Panc1 (cell line): ENCODE measurements around the gene OR10D3. TPM values are rescaled to one million over a fixed set of nuclear protein-coding genes. Genes with fewer than 3 reads are reported as not detected.
A peak's percentile ranks its signal among the peaks of the same experiment; 100 is the strongest.

Experiments used
- ATAC-seq: fragments of 200-7000 bp; cut with Tn5 transposase; 2 replicates; pipeline ENCODE4 v1.9.1; 2020; ENCODE audit warnings: mild to moderate bottlenecking, moderate library complexity
- BruUV-seq: library from RNA; stranded (reverse); fragments of 400-500 nt; replicated peaks from 2 replicates; lab custom pipeline; 2021; lab: Mats Ljungman, UMichigan
- CTCF ChIA-PET: fragments of 300-600 bp; sonication (Branson Sonifier 250); formaldehyde crosslinking; loops from one replicate; lab custom pipeline; 2022; ENCODE audit warnings: antibody characterized with exemption; lab: Charles Lee
- POLR2A ChIA-PET: fragments of 300-600 bp; sonication (Branson Sonifier 250); formaldehyde crosslinking; loops from one replicate; lab custom pipeline; 2022; ENCODE audit warnings: antibody characterized with exemption; lab: Charles Lee
- DNase-seq: peaks from one replicate; pipeline ENCODE4 v3.0.0-alpha.2; 2010; ENCODE audit warnings: low read depth, low spot score
- H3K27ac ChIP-seq: 2 replicates; pipeline ENCODE4 v1.5.1; 2011; ENCODE audit warnings: mild to moderate bottlenecking, low read length, inconsistent platforms
- H3K27me3 ChIP-seq: fragments of 200-500 bp; sonication (Bioruptor generic); 2 replicates; pipeline ENCODE4 v1.6.0; 2014; ENCODE audit warnings: low read length, inconsistent platforms; ENCODE audit not compliant: control insufficient read depth, insufficient read depth
- H3K36me3 ChIP-seq: fragments of 200-500 bp; sonication (Bioruptor generic); 2 replicates; pipeline ENCODE4 v1.5.1; 2014; ENCODE audit warnings: inconsistent platforms, mild to moderate bottlenecking, low read length, moderate library complexity; ENCODE audit not compliant: control insufficient read depth, insufficient read depth
- H3K4me1 ChIP-seq: 2 replicates; pipeline ENCODE4 v1.5.1; 2011; ENCODE audit warnings: inconsistent platforms, mild to moderate bottlenecking, low read length, moderate library complexity; ENCODE audit not compliant: control insufficient read depth, insufficient read depth
- H3K4me3 ChIP-seq, 2 experiments: 2 replicates each; pipeline ENCODE4 v1.5.1; 2011 to 2012; ENCODE audit warnings: low read depth in 2 of 2, low read length in 2 of 2, mild to moderate bottlenecking in 2 of 2, inconsistent platforms in 1 of 2, moderate library complexity in 1 of 2
- H3K9me3 ChIP-seq: fragments of 200-500 bp; sonication (Bioruptor generic); 2 replicates; pipeline ENCODE4 v1.5.1; 2014; ENCODE audit warnings: low read depth, mild to moderate bottlenecking, inconsistent platforms, low read length, moderate library complexity; ENCODE audit not compliant: control insufficient read depth, insufficient read depth
- CTCF ChIP-seq: fragments of 450-650 bp; IDR thresholded peaks from 2 replicates; pipeline ENCODE4 v1.5.1; 2017; ENCODE audit warnings: mild to moderate bottlenecking
- POLR2AphosphoS5 ChIP-seq: IDR thresholded peaks from 2 replicates; pipeline ENCODE4 v1.6.1; 2012; ENCODE audit warnings: mild to moderate bottlenecking, low read depth, low read length, moderate library complexity
- REST ChIP-seq, 2 experiments: IDR thresholded peaks; 2 replicates each; pipeline ENCODE4 v1.6.1; 2011 to 2012; ENCODE audit warnings: low read depth in 2 of 2, control low read depth in 1 of 2, low read length in 1 of 2, mild to moderate bottlenecking in 1 of 2, moderate library complexity in 1 of 2; ENCODE audit not compliant: insufficient read depth in 1 of 2
- SIN3A ChIP-seq: IDR thresholded peaks from 2 replicates; pipeline ENCODE4 v1.6.1; 2012; ENCODE audit warnings: low read depth, mild to moderate bottlenecking, low read length, moderate library complexity, borderline replicate concordance; ENCODE audit not compliant: insufficient read depth
- TCF7L2 ChIP-seq: IDR thresholded peaks from 2 replicates; pipeline ENCODE4 v1.6.1; 2011; ENCODE audit warnings: mild to moderate bottlenecking, low read depth, low read length, inconsistent platforms
- in situ Hi-C: cut with HindIII; loops from 2 replicates; pipeline ENCODE4 v1.10.0; 2016; ENCODE audit warnings: low sequenced_read_pairs, low pct_unique_long_range_greater_than_20kb
- intact Hi-C: fragments of 100-400 bp; cut with micrococcal nuclease; formaldehyde crosslinking; loops from one replicate; pipeline ENCODE4 v1.10.0; 2022; ENCODE audit not compliant: unreplicated experiment
- total RNA-seq: library from RNA; stranded (reverse); gene quantifications from one replicate; pipeline ENCODE4 v1.2.1, GENCODE V29; 2021; ENCODE audit not compliant: unreplicated experiment

OR10D3 gene
- total RNA-seq, 1 experiment from 2014 or later = not detected

DNA sequence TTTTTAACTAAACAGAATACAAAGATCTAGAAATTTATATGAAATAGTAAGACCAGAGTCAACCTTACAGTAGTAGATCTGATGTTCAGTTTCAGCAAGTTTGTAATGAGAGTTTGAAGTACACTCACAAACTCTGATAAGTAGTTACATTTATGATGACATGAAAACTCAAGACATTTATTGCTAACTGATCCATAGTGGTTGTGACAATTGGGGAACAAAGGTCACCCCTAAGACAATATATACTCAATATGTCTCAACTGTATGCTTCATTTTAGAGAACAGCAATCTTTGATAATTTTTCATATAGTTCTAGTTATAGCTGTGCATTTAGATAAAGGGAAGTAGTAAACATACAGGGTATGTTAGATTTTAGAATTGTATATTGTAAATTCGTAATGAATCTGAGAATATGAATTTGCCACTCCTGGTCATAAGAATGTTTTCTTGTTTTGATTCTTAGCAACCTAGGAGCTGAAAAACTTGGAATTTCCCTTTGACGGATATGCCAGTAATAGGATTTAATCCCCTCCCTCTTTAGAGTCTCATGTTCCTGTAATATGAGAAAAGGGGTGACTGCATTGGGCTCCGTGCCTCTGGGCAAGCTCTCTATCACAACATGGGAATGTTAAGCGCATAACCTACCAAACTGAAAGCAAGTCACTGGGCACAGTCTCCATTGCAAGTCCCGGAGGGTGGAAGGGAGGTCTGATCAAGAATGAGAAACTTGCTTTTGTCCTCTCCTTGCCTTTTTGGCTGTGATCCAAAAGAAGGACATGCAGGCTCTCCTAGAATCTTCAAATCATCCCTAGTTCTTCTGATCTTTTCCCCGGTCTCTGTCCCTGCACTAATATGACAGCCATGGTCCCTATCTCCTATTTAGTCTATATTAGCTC, 11.4 kb downstream of the OR10D3 start:
- ChIA-PET POLR2A (no interaction called here), CTCF (interaction anchor here (1.3 kb wide), 1 partner anchor 123 kb away, joined by 4 read pairs; no protein-coding TSS in a partner anchor)
- Histone ChIP-seq H3K4me3 (no peak overlapping the region), H3K27me3 (no peaks in the 10 kb centered on the region), H3K9me3 (no peaks in the 10 kb centered on the region), H3K36me3 (no peaks in the 10 kb centered on the region), H3K27ac (no peak overlapping the region), H3K4me1 (no peaks in the 10 kb centered on the region)
- in situ Hi-C loops (no loop called here), intact Hi-C loops (loop anchor here (2.0 kb wide), 1 partner anchor 124 kb away; no protein-coding TSS in a partner anchor)
- TF ChIP-seq SIN3A (no peak), CTCF (no peak), REST (IDR thresholded peaks at IDR 0.05; ENCODE audit: insufficient read depth in 1 of 2, low read depth in 2 of 2, low read length in 1 of 2) (no peak), TCF7L2 (no peak), POLR2AphosphoS5 (no peak)
- DNase-seq = no peak
- BruUV-seq = no TSS peak
- no peak for ATAC-seq

DNA sequence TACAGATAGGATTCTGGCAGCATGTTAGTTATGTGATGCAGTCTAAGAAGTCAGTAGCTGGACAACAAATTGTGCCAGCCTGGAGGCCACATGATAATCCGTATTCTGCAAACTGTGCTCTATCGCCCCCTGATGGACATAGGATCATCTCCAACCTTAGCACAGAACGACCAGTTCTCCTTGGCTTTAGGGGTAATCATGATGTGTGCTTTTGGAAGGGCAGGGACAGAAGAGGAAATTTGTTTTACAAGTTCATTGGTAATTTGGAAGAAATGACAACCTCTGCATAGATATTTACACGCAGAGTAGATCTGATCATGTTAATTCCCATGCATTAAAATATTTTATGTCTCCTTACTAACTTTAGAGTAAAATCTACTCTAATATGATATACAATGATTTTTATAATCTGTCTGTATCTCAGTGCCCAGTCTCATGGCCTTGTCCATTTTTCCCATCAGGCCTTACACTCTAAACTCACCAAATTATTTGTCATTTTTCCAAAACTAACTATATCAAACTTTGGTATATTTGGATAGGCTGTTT, 12.1 kb downstream of the OR10D3 start:
- ATAC-seq (peak; percentile 85), DNase-seq (peak; percentile 33)
- H3K36me3 ChIP-seq = no peaks in the 10 kb centered on the region
- in situ Hi-C loops (no loop called here), intact Hi-C loops (loop anchor here (2.0 kb wide), 1 partner anchor 124 kb away; no protein-coding TSS in a partner anchor)
- no TSS peak for BruUV-seq
- no peaks in the 10 kb centered on the region for H3K4me1 ChIP-seq
- ChIA-PET POLR2A (no interaction called here), CTCF (interaction anchor here (1.3 kb wide), 1 partner anchor 124 kb away, joined by 4 read pairs; no protein-coding TSS in a partner anchor)
- H3K27ac ChIP-seq = no peak overlapping the region
- no peak for TF ChIP-seq TCF7L2
- TF ChIP-seq CTCF = peak; percentile 86
- TF ChIP-seq POLR2AphosphoS5 = no peak
- TF ChIP-seq SIN3A = no peak
- H3K4me3 ChIP-seq = no peak overlapping the region
- H3K9me3 ChIP-seq = no peaks in the 10 kb centered on the region
- H3K27me3 ChIP-seq = no peaks in the 10 kb centered on the region
